ENCODE results near the gene KCNIP1. TPM values are rescaled to one million over a fixed set of nuclear protein-coding genes. Genes with fewer than 3 reads are reported as not detected.

KCNIP1 gene
- total and polyA plus RNA-seq, 4 donors = 0.13 to 1.8 (median 0.72) TPM

GRCh38 chr5:170632985-170633234, 129.1 kb downstream of the KCNIP1 start:
- TF ChIP-seq, protein P1, sequence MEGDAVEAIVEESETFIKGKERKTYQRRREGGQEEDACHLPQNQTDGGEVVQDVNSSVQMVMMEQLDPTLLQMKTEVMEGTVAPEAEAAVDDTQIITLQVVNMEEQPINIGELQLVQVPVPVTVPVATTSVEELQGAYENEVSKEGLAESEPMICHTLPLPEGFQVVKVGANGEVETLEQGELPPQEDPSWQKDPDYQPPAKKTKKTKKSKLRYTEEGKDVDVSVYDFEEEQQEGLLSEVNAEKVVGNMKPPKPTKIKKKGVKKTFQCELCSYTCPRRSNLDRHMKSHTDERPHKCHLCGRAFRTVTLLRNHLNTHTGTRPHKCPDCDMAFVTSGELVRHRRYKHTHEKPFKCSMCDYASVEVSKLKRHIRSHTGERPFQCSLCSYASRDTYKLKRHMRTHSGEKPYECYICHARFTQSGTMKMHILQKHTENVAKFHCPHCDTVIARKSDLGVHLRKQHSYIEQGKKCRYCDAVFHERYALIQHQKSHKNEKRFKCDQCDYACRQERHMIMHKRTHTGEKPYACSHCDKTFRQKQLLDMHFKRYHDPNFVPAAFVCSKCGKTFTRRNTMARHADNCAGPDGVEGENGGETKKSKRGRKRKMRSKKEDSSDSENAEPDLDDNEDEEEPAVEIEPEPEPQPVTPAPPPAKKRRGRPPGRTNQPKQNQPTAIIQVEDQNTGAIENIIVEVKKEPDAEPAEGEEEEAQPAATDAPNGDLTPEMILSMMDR (IDR thresholded peaks at IDR 0.05; ENCODE audit: control extremely low read depth, extremely low read depth) = peak; percentile 84
- 0 to 1% methylated on average over 11 to 12 of the region's 12 CpGs for WGBS, 2 donors
- ATAC-seq (ENCODE audit: insufficient read depth, low FRiP score) (peak; percentile 78), DNase-seq (peak in 2 of 3 donors; percentile 89)
- peak overlapping the region; percentile 59 for H3K27ac ChIP-seq (ENCODE audit: low read depth in 1 of 2, low read length in 1 of 2)
- H3K9me3 ChIP-seq (ENCODE audit: control insufficient read depth in 4 of 4, insufficient read depth in 3 of 4, low read length in 3 of 4) = no peaks in the 10 kb centered on the region
- peaks cover 0 to 32% (median 13%) of the 10 kb centered on the region in 5 donors for H3K4me1 ChIP-seq (ENCODE audit: control insufficient read depth in 5 of 5, insufficient read depth in 5 of 5, low read length in 5 of 5)
- H3K9ac ChIP-seq (ENCODE audit: insufficient read depth in 1 of 2, low read length in 2 of 2) = peak overlapping the region in 1 of 2 donors; percentile 38
- no peak overlapping the region for H3K4me3 ChIP-seq
- no peaks in the 10 kb centered on the region for H3K36me3 ChIP-seq (ENCODE audit: control insufficient read depth in 4 of 4, insufficient read depth in 4 of 4, low read length in 4 of 4)
- no peaks in the 10 kb centered on the region for H3K27me3 ChIP-seq (ENCODE audit: control insufficient read depth in 3 of 3, insufficient read depth in 3 of 3, low read length in 2 of 3)

DNA sequence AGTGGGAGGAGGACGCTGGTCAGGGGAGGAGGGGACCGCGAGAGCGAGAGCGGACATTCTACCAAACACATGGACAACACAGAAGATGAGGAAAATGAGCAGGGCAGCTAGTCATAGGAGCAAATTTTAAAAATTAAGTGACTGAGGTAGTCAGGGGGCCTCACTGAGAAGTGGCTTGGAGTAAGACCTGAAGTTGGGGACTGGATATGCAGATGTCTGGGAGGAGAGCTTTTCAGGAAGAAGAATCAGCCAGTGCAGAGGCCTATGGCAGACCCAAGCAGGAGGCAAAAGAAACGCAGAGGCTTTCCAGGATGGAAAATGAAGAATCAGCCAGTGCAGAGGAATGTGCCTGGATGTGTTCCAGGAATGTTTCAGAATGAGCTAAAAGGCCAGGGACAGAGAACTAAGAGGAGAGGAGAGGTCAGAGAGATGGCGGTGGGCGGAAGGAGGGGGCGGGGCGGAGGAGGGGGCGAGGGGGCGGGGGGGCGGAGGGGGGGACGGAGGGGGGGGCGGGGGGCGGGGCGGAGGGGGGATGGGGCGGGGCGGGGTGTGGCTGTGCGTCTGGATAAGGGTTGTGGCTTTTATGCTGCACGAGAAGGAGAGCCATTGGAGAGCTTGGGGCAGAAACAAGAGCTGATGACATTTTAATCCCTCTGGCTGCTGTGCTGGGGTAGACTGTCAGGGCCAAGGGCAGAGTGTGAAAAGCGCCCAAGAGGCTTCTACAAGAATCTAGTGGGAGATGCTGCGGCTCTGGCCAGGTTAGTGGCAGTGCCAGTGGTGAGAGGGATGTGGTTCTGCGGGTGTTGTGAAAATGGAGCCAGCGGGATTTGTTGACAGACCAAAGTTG, 129.6 kb downstream of the KCNIP1 start:
- 3% methylated on average over 12 to 15 of the region's 25 CpGs for WGBS, 2 donors
- H3K9me3 ChIP-seq (ENCODE audit: control insufficient read depth in 4 of 4, insufficient read depth in 3 of 4, low read length in 3 of 4) = no peaks in the 10 kb centered on the region
- TF ChIP-seq, protein P1 (IDR thresholded peaks at IDR 0.05; ENCODE audit: control extremely low read depth, extremely low read depth) = no peak
- DNase-seq = peak; percentile 84 to 97 (median 96)
- peak overlapping the region in 1 of 2 donors; percentile 38 for H3K9ac ChIP-seq (ENCODE audit: insufficient read depth in 1 of 2, low read length in 2 of 2)
- H3K27ac ChIP-seq (ENCODE audit: low read depth in 1 of 2, low read length in 1 of 2) = peak overlapping the region; percentile 59
- no peak overlapping the region for H3K4me3 ChIP-seq
- H3K36me3 ChIP-seq (ENCODE audit: control insufficient read depth in 4 of 4, insufficient read depth in 4 of 4, low read length in 4 of 4) = no peaks in the 10 kb centered on the region
- H3K27me3 ChIP-seq (ENCODE audit: control insufficient read depth in 3 of 3, insufficient read depth in 3 of 3, low read length in 2 of 3) = no peaks in the 10 kb centered on the region
- peaks cover 0 to 32% (median 13%) of the 10 kb centered on the region in 5 donors for H3K4me1 ChIP-seq (ENCODE audit: control insufficient read depth in 5 of 5, insufficient read depth in 5 of 5, low read length in 5 of 5)
- ATAC-seq (ENCODE audit: insufficient read depth, low FRiP score) = peak; percentile 45

DNA sequence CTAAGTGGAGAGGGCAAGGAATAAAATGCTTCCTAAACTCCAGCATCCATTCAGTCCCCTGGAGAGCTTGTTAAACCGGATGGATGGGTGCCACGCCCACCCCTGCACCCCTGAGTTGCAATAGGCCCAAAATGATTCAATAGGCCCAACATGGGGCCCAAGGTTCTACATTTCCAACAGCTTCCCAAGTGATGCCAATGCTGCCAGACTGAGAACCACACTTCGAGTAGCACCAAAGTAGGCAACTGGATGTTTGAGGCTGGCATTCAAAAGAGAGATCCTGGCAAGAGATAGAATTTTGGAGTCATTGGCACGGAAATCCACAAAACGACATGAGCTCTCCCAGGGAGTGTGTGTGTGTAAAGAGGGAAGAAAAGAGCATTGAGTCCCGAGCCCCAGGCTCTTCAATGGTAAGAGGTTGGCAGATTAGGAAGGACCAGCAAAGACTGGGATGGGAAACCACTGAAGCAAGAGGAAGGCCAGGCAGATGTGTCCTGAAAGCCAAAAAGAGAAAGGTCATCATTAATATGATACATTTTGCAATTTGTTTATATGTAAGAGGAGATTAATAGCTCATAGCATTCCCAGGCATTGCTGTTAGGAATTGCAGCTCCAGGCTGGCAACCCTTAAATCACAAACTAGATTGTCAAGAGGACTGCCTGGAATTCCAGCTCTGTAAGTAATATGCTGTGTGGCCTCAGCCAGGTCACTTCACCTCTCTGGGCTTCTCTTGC, 130.6 kb downstream of the KCNIP1 start:
- DNase-seq = peak in 1 of 3 donors; percentile 11
- H3K27ac ChIP-seq (ENCODE audit: low read depth in 1 of 2, low read length in 1 of 2) = no peak overlapping the region
- 67 to 83% methylated on average over 6 of the region's 6 CpGs for WGBS, 2 donors
- ATAC-seq (ENCODE audit: insufficient read depth, low FRiP score) = no peak
- H3K4me1 ChIP-seq (ENCODE audit: control insufficient read depth in 5 of 5, insufficient read depth in 5 of 5, low read length in 5 of 5) = peaks cover 0 to 32% (median 13%) of the 10 kb centered on the region in 5 donors
- TF ChIP-seq, protein P1 (IDR thresholded peaks at IDR 0.05; ENCODE audit: control extremely low read depth, extremely low read depth) = no peak
- no peaks in the 10 kb centered on the region for H3K27me3 ChIP-seq (ENCODE audit: control insufficient read depth in 3 of 3, insufficient read depth in 3 of 3, low read length in 2 of 3)
- H3K4me3 ChIP-seq = no peak overlapping the region
- no peak overlapping the region for H3K9ac ChIP-seq (ENCODE audit: insufficient read depth in 1 of 2, low read length in 2 of 2)
- H3K9me3 ChIP-seq (ENCODE audit: control insufficient read depth in 4 of 4, insufficient read depth in 3 of 4, low read length in 3 of 4) = no peaks in the 10 kb centered on the region
- H3K36me3 ChIP-seq (ENCODE audit: control insufficient read depth in 4 of 4, insufficient read depth in 4 of 4, low read length in 4 of 4) = no peaks in the 10 kb centered on the region

All from lung (tissue), 12 donors.